NCI-H345 treated with DMSO at 0.1 percent for 48 hours (cell line): ENCODE data around the gene OLIG2.

Source experiments
- DNase-seq: peaks from one replicate; lab custom pipeline; 2025; ENCODE audit not compliant: unreplicated experiment; lab: John Stamatoyannopoulos, UW

Gene OLIG2

GRCh38 chr21:33019885-33020557 lies 5.7 kb upstream of the OLIG2 start:
- no peak for DNase-seq

- no peak for DNase-seq
These were observed 5.1 kb upstream of the OLIG2 start for GRCh38 chr21:33020558-33021100.

- no peak for DNase-seq
These were observed 4.6 kb upstream of the OLIG2 start for GRCh38 chr21:33021150-33021549.

GRCh38 chr21:33021667-33022066 lies 4.1 kb upstream of the OLIG2 start:
- DNase-seq: no peak

- no peak for DNase-seq
These were observed 3.3 kb upstream of the OLIG2 start for GRCh38 chr21:33022489-33022827.

GRCh38 chr21:33022828-33023573 lies 2.7 kb upstream of the OLIG2 start:
- no peak for DNase-seq

GRCh38 chr21:33023574-33024200 lies 2.0 kb upstream of the OLIG2 start:
- no peak for DNase-seq

GRCh38 chr21:33024201-33025103 lies 1.3 kb upstream of the OLIG2 start:
- DNase-seq: peak; percentile 34

GRCh38 chr21:33025106-33025488 lies 638 bp upstream of the OLIG2 start:
- no peak for DNase-seq

GRCh38 chr21:33026443-33026858 lies 716 bp downstream of the OLIG2 start:
- DNase-seq: no peak

GRCh38 chr21:33026878-33027400 lies 1.2 kb downstream of the OLIG2 start:
- DNase-seq: no peak

- DNase-seq: no peak
These were observed 1.9 kb downstream of the OLIG2 start for GRCh38 chr21:33027401-33028286.

GRCh38 chr21:33028287-33028670 lies 2.5 kb downstream of the OLIG2 start:
- DNase-seq: no peak

- no peak for DNase-seq
These were observed 3.1 kb downstream of the OLIG2 start for GRCh38 chr21:33028773-33029384.

- no peak for DNase-seq
These were observed 3.7 kb downstream of the OLIG2 start for GRCh38 chr21:33029385-33029921.

GRCh38 chr21:33029975-33030461 lies 4.3 kb downstream of the OLIG2 start:
- no peak for DNase-seq

GRCh38 chr21:33030633-33031032 lies 4.9 kb downstream of the OLIG2 start:
- no peak for DNase-seq

- no peak for DNase-seq
These were observed 5.6 kb downstream of the OLIG2 start for GRCh38 chr21:33031152-33031911.
